ENCODE data around the gene SHH.

The SHH gene

GRCh38 chr7:155792999-155793560 is 19.2 kb downstream of the SHH start:
- TF ChIP-seq CTCF (conservative IDR thresholded peaks at IDR 0.05; ENCODE audit: low read length) (no peak), EZH2phosphoT487 (IDR thresholded peaks at IDR 0.05; ENCODE audit: borderline replicate concordance) (no peak)
- no peak overlapping the region for H3K4me2 ChIP-seq (ENCODE audit: low read depth, low read length, poor library complexity, severe bottlenecking)

GRCh38 chr7:155792315-155792960 is 19.8 kb downstream of the SHH start:
- no peaks in the 10 kb centered on the region for H3K4me1 ChIP-seq (ENCODE audit: insufficient read depth, low read length, poor library complexity, severe bottlenecking)
- H3F3A ChIP-seq (ENCODE audit: low read depth), result no peaks in the 10 kb centered on the region
- H3K9me3 ChIP-seq (ENCODE audit: insufficient read depth, low read depth, low read length), result no peaks in the 10 kb centered on the region
- H4K20me1 ChIP-seq (ENCODE audit: insufficient read depth, low read length, poor library complexity, severe bottlenecking), result no peaks in the 10 kb centered on the region
- no peak overlapping the region for H3K4me2 ChIP-seq (ENCODE audit: low read depth, low read length, poor library complexity, severe bottlenecking)
- H3K36me3 ChIP-seq (ENCODE audit: insufficient read depth, low read length), result no peaks in the 10 kb centered on the region
- H3K9ac ChIP-seq (ENCODE audit: low read depth, low read length, poor library complexity, severe bottlenecking), result no peak overlapping the region
- H2AFZ ChIP-seq (ENCODE audit: low read length), result no peak overlapping the region
- H3K27me3 ChIP-seq (ENCODE audit: insufficient read depth, low read length, poor library complexity, severe bottlenecking), result no peaks in the 10 kb centered on the region
- no peaks in the 10 kb centered on the region for H3K9me2 ChIP-seq (replicated peaks; ENCODE audit: low read depth, low read length)
- H3K4me3 ChIP-seq (ENCODE audit: low read length, poor library complexity, severe bottlenecking), result no peak overlapping the region
- no peaks in the 10 kb centered on the region for H3K79me2 ChIP-seq (ENCODE audit: insufficient read depth, low read length)
- TF ChIP-seq EZH2phosphoT487 (IDR thresholded peaks at IDR 0.05; ENCODE audit: borderline replicate concordance) (no peak), CTCF (conservative IDR thresholded peaks at IDR 0.05; ENCODE audit: low read length) (no peak)

More at GRCh38 chr7:155792999-155793560, 19.2 kb downstream of the SHH start:
- Histone ChIP-seq H3K36me3 (ENCODE audit: insufficient read depth, low read length) (no peaks in the 10 kb centered on the region), H2AFZ (ENCODE audit: low read length) (no peak overlapping the region), H3K27me3 (ENCODE audit: insufficient read depth, low read length, poor library complexity, severe bottlenecking) (no peaks in the 10 kb centered on the region), H3K4me3 (ENCODE audit: low read length, poor library complexity, severe bottlenecking) (no peak overlapping the region), H3K9me3 (ENCODE audit: insufficient read depth, low read depth, low read length) (no peaks in the 10 kb centered on the region), H4K20me1 (ENCODE audit: insufficient read depth, low read length, poor library complexity, severe bottlenecking) (no peaks in the 10 kb centered on the region), H3K79me2 (ENCODE audit: insufficient read depth, low read length) (no peaks in the 10 kb centered on the region), H3F3A (ENCODE audit: low read depth) (no peaks in the 10 kb centered on the region), H3K9me2 (replicated peaks; ENCODE audit: low read depth, low read length) (no peaks in the 10 kb centered on the region), H3K9ac (ENCODE audit: low read depth, low read length, poor library complexity, severe bottlenecking) (no peak overlapping the region), H3K4me1 (ENCODE audit: insufficient read depth, low read length, poor library complexity, severe bottlenecking) (no peaks in the 10 kb centered on the region)

- Histone ChIP-seq H3K9me2 (replicated peaks; ENCODE audit: low read depth, low read length) (no peaks in the 10 kb centered on the region), H3K9ac (ENCODE audit: low read depth, low read length, poor library complexity, severe bottlenecking) (no peak overlapping the region), H4K20me1 (ENCODE audit: insufficient read depth, low read length, poor library complexity, severe bottlenecking) (no peaks in the 10 kb centered on the region), H3K27me3 (ENCODE audit: insufficient read depth, low read length, poor library complexity, severe bottlenecking) (no peaks in the 10 kb centered on the region), H3K36me3 (ENCODE audit: insufficient read depth, low read length) (no peaks in the 10 kb centered on the region), H3K9me3 (ENCODE audit: insufficient read depth, low read depth, low read length) (no peaks in the 10 kb centered on the region), H2AFZ (ENCODE audit: low read length) (no peak overlapping the region), H3K4me1 (ENCODE audit: insufficient read depth, low read length, poor library complexity, severe bottlenecking) (no peaks in the 10 kb centered on the region), H3K4me2 (ENCODE audit: low read depth, low read length, poor library complexity, severe bottlenecking) (no peak overlapping the region), H3K79me2 (ENCODE audit: insufficient read depth, low read length) (no peaks in the 10 kb centered on the region), H3K4me3 (ENCODE audit: low read length, poor library complexity, severe bottlenecking) (no peak overlapping the region), H3F3A (ENCODE audit: low read depth) (no peaks in the 10 kb centered on the region)
- TF ChIP-seq EZH2phosphoT487 (IDR thresholded peaks at IDR 0.05; ENCODE audit: borderline replicate concordance) (no peak), CTCF (conservative IDR thresholded peaks at IDR 0.05; ENCODE audit: low read length) (no peak)
Observed at GRCh38 chr7:155791836-155792235, 20.4 kb downstream of the SHH start.

Data from Loucy (cell line).